Stimulated activated CD4-positive, alpha-beta T cell treated with anti-CD3 and anti-CD28 coated beads, TNF-alpha, amount 100 ng/mL, for 48 hours (primary cell): Measurements from ENCODE around the gene ISLR.

Source experiments
- DNase-seq, 3 donors: peaks; one replicate each; pipeline ENCODE4 v3.0.0-alpha.2; 2020; ENCODE audit warnings: low read depth in 3 of 3

Gene ISLR

DNA sequence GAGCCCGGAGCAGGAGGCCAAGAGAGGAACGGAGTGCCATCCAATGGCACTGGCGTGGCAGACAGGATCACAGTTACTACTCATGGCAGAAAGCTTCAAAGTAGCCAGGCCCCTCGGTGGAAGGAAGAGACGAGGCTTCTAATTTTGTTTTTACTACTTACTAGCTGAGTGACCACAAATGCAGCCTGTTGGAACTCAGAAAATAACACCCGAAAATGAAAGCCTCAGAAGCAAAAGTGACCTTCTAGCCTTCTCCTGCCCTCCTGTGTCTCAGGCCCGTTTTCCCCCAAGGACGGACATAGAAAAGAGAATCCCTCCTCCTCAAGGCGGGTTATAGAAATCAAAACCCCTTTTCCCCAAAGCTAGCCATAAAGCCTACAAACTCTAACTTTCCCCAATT lies 39.0 kb downstream of the ISLR start:
- DNase-seq = no peak

DNA sequence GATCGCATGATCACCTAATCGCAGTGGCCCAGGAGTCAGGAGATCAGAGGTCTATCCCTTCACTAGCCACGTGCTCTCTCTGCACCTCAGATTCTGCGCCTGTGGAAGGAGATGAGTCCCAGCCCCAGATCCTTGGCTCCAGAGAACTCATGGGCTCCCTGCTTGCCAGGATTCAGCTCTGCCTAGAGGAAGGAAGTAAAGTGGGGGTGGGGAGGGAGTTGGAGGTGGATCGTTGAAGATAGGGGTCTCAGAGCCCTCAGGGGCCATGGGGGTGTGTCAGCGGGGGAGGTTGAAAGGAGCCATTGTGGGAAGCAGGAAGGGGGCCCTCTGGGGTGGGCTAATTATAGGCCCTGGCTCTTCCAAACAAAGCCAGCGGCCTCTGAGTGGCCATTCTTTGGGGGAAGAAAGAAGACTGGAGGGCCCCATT lies 40.4 kb downstream of the ISLR start:
- DNase-seq = no peak

DNA sequence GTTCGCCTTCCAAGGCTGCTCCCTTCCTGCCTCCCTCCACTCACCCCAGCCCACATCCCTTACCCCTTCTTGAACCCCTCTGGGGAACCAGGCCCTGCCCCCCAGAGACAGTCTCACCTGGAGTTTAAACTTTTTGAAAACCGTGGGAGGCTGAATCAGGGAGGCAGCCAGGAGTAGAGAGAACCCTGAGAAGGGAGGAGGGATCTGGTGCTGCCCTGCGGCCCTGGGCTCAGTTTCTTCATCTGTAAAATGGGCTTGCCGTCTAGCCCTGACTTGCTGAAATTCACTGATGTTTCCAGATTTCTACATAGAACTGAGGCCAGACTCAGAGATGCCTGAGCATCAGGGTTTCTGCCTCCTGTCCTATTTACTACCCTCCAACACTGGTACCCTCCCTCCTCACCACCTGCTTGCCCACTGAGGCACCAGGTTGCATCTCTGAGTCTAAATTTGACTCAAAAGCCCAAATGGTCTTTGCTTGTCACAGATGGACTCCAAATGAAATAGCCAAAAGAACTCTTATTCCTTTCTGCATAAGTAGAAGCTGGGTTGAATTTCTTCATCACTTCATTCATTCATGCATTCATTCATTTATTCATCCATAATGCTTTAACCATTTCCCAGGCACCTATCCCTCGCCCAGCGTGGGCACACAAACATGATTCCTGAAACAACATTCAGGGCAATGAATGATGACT lies 41.0 kb downstream of the ISLR start:
- DNase-seq = no peak

DNA sequence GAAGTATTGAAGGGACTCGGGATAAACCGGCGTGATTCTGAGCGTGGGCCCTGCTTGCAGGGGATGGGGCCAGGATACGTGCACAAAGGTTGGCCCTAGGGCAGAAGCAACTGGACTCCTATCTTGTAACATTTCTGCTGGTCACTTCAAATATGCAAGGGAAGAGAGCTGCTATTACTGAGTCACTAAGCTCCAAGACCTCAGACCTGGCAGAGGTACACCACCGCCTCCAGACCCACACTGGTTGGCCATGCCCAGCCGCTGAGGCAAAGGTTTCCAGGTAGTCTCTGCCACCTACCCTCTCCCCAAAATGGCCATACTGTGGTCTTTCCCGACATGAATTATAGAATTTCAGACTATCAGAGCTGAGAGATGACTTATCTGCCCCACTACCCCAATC lies 42.4 kb downstream of the ISLR start:
- DNase-seq = no peak

DNA sequence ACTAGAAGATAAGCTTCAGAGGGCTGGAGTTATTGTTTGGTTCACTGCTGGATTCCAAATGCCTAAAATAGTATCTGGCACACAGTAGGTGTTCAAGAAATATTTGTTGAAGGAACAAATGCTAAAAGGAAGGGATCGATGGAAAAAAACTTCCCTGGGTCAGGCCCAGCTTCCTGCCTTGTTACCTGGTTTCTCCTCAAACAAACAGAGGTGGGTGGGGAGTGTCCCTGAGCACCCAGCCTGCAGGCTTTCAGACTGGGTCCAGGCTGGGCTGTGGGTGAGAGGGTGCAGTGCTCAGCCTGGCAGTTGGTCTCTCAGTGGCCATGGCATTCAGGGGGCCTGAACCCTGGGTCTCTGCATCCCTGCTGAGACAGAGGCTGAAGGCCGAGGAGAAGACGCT lies 43.4 kb downstream of the ISLR start:
- no peak for DNase-seq

DNA sequence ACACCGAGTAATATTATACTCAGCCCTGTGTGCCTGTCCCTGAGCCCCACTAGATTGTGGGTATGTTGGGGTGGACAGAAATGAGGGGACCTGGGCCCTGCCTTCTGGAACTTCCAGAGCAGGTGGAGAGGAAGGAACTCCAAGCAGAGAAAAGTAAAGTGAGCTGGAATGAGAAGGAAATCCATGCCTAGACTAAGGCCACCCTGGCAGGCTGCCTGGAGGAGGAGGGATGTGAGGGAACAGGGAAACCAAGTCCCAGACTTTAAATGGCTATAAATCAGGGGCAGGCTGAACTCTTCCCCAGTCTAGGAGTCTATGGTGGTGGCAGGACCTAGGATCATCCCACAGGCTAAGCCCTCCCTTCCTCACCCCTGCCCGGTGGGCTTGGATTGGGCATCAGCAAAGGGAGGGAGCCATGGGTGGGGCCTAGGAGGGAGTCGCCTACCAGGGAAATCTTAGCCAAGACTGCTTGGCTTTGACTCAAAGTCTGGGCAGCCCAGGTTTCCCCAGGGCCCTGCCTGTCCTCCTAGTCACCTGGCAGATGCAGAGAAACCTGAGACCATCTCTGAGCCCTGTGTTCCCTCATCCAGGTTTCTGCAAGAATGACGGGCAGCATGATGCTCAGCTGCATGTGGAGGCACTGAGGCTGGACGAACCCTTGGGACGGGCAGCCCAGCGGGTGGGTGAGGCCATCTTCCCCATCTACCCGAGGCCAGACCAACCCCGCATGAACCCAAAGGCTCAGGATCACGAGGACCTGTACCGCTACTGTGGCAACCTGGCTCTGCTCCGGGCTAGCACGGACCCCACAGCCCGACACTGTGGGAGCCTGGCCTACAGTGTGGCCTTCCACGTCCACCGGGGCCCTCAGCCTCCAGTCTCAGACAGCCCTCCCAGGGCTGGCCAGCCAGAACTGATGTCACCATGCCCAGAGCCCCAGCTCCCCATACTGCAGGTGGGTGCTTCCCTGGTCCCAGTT lies 44.7 kb downstream of the ISLR start:
- no peak for DNase-seq

DNA sequence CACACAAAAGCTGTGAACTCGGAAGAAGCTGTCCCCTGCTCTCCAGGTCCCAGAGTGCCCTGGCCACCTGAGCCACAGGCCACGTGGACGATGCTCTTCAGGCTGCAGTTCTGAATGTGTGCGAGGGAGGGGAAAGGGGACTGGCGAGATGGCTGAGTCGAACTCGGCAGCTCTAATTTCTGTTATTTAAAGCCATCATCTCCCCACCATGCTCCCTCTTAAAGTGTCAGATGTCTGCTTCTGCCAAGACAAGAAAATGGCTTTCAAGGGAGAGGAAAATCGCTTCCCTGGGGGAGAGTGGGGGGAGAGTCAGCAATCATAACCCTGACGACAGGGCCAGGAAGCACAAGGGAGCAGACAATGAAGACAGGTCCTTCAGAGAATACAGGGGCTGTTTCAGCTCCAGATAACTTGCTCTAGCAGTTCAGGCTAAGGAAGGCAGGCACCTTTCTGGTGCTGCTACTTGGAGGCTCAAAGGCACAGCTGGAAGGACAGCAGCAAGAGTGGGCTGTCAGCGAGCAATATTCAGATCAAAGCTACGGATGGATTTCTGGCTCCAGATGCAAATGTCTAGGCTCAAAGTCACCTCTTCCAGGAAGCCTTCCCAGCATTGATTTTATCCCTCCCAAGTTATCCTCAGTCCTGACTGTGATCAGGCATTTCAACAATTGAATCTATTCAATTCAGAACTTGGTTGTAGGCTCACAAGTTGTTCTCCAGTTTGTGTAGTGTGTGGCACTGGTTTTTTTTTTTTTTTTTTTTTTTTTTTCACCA lies 47.2 kb downstream of the ISLR start:
- DNase-seq = no peak

DNA sequence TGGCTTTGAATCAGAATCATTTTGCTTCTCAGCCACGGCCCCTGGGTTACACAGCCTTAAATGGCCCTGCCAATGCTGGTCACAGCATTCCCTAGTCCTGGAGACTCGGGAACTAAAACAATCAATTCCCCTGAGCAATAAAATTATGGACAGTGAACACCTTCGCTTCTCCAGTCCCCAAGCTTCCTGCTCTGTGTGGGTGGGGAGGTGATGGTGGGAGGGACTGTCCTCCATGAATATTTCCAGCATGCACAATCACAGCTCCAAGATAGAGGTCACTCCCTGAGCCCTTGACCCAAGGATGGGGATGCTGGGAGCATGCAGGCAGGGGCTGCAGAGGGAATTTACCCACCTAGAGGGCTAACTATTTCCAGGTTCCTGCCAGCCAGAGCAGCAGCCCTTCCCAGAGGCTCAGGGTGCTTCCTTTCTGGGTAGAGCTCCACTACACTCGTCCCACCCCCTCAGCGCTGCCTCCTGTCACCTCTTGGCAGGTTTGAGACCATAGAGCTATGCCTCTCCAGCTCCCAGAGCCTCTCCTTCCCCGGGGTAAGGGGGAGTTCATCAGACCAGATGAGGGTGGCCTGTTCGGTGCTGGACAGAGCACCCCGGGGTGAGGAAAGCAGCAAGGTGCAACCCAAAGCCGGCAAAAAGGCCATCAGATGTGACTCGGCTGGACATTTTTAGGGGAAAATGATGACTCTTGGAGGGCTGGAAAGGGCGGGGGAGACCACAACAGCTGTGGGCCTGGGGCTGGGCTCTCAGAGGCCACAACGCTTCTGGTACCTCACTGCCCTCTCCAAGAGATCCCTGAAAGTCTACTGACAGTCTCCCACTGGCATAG lies 48.1 kb downstream of the ISLR start:
- DNase-seq = no peak

DNA sequence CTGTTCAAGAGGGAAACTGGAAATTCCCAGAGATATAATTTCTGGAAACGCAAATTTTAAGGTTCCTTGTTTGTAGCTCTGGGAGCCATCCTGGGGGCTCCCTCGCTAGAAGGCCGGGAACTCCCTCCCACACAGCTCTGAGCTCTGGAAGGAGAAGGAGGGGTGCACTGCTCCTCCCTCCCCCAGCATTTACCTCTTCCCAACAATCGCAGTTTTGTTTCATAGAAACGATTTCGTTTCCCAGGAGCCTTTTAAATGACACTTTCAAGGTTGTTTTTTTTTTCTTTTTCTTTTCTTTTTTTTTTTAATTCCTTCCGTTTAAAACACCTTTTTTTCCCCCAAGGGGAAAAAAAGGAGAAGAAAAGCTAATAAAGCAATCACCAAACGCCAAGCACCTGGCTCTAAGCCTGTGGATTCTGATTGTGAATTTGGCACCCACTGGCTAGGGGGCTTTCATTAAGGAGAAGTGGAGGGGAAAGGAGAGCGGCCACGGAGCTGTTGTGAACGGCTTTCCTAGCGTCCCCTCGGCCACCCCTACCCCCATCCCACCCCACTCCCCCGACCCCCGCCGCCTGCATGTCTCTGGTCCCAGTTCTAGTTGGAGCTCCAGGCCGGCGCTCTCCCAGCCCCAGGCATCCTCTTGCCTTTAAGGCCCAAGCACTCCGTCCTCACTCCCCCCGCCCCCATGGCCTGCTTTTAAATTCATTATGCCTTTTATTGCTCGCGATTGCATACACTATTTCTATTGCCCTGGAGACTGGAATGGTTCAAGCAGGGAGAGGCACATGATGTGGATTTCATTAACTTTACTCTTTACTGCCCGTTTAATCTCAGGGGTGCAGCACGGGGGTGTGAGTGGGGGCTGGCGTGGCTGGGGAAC lies 49.0 kb downstream of the ISLR start:
- DNase-seq = no peak

DNA sequence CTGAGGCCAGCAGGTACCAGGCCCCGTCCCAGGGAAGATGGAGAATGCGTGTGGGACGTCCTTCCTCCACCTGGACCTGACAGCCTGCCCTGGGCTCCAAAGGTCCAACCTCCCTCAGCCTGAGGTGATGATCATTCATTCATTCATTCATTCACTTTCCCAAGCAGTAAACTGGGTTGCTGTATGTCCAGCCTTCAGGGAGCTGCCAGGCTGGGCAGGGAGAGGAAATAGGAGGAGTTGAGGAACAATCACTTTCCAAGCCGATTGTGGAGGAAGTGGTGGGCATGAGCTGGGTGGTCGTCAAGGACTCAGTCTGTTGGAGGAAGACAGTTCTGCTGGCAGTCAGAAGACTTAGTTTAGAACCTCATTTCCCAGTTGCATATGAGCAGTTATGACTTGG lies 52.4 kb downstream of the ISLR start:
- DNase-seq = no peak
